ENCODE measurements around the gene YES1.

DNA sequence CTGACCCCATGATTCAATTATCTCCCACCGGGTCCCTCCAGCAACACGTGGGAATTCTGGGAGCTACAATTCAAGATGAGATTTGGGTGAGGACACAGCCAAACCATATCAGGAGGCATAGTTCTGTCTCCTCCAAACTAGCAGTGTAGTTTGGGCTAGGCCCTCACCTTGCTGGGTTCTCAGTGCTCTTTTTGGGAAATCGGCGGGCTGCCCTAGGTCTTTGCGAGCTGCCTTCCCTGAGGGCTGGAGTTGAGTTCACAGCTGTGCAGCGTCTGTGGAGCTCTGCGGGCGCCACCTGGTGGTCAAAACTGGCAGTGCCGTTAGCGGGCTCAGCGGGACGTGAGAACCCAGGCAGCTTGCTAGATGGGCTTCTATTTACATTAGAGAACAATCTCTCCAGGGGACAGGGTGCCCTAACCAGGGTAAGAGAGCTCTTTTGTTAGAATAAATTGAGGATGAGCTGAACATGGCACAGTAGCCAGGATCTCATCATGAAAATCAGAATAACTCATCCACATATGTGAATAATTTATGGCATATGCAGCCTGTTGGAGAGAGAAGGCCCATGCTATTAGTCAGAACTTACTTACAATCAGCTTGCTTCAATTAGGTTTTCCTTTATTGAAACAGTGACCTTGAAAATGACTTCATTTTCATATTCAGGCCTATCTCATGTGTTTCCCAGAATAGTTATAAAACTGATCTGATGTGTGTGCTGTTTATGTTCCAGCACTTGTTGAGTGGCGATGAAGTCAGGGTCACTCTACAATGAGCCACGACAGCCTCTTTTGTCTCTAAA is 27.4 kb upstream of the YES1 start:
- TF ChIP-seq POLR2A (IDR thresholded peaks at IDR 0.05) = no peak
- TF ChIP-seq, protein P1, sequence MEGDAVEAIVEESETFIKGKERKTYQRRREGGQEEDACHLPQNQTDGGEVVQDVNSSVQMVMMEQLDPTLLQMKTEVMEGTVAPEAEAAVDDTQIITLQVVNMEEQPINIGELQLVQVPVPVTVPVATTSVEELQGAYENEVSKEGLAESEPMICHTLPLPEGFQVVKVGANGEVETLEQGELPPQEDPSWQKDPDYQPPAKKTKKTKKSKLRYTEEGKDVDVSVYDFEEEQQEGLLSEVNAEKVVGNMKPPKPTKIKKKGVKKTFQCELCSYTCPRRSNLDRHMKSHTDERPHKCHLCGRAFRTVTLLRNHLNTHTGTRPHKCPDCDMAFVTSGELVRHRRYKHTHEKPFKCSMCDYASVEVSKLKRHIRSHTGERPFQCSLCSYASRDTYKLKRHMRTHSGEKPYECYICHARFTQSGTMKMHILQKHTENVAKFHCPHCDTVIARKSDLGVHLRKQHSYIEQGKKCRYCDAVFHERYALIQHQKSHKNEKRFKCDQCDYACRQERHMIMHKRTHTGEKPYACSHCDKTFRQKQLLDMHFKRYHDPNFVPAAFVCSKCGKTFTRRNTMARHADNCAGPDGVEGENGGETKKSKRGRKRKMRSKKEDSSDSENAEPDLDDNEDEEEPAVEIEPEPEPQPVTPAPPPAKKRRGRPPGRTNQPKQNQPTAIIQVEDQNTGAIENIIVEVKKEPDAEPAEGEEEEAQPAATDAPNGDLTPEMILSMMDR (IDR thresholded peaks at IDR 0.05) = peak; percentile 73 to 95 (median 90)

Measured in Peyer's patch (tissue), 4 donors.